ENCODE data around the gene ANO8.

Gene ANO8

DNA sequence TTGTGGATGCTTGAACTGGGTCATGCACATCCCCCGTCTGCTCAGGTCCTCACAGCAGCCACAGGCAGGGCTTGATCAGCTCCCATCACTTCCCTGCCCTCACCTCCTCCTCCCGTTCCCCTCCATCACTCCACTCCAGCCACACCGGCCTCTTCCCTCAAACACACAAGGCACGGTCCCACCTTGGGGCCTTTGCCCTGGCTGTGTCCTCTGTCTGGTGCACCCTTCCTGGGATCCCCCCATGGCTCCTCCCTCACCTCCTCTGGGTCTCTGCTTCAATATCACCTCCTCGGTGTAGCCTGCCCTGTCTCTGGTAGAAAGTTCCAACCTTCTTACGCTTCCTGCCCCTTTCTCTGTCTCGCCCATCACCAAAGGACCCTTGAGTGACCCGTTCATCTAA is 18.7 kb upstream of the ANO8 start:
- H3K4me3 ChIP-seq (ENCODE audit: low read length): no peak overlapping the region
- no peak for TF ChIP-seq ZNF274 (IDR thresholded peaks at IDR 0.05; ENCODE audit: low read depth, low read length)

DNA sequence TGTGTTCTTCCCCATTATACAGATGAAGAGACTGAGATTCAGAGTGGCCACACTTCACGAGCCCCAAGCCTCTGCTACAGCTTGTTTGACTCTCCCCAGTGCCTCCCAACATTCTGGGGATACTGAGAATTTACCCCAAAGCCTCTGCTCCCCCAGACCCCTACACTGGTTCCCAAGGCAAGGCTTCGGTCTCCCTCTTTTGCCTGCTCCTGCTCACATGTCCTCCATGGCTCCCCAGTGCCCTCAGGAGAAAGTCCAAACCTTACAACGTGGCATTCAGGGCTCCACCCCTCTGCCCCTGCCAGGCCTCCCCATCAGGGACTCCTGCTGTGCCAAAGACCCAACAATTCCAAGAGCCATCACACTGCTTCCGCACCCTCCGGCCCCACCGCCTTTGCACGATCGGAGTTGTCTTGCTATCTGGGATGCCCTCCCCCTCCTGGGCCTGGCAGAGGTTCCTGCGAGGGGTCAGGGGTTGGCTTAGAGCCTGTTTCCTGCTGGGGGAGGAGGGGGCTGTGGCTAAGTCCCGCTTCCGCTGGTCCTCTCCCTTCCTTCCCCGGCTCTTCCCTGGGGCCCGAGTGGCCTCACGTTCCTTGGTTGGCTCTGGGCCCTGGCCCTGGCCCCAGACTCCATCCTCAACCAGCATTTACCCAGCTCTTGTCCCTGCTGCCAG is 18.1 kb upstream of the ANO8 start:
- TF ChIP-seq ZNF274 (IDR thresholded peaks at IDR 0.05; ENCODE audit: low read depth, low read length): no peak
- no peak overlapping the region for H3K4me3 ChIP-seq (ENCODE audit: low read length)

GRCh38 chr19:17351815-17352435 is 17.3 kb upstream of the ANO8 start:
- H3K4me3 ChIP-seq (ENCODE audit: low read length): no peak overlapping the region
- no peak for TF ChIP-seq ZNF274 (IDR thresholded peaks at IDR 0.05; ENCODE audit: low read depth, low read length)

DNA sequence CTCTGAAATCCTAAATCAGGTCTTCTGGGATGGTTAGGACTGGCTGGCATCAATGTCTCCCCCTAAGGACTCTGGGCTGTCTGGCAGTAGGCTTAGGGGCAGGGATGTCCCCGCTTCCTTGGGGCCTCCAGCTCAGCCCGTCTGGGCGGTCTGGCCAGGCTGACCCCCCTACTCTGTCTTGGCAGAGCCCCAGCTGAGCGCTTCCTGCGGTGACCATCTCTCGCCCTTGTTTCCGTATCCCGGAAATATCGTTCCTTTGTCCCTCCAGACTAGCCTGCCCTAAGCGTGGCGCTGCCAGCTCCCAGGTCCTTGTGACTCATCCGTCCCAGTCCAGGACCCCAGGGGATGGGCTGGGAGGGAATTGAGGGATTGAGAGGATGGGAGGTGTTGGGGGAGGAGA is 14.0 kb upstream of the ANO8 start:
- no peak overlapping the region; the same call in 1 of the 2 replicates for H3K4me3 ChIP-seq (ENCODE audit: low read length)
- TF ChIP-seq ZNF274 (IDR thresholded peaks at IDR 0.05; ENCODE audit: low read depth, low read length): no peak

DNA sequence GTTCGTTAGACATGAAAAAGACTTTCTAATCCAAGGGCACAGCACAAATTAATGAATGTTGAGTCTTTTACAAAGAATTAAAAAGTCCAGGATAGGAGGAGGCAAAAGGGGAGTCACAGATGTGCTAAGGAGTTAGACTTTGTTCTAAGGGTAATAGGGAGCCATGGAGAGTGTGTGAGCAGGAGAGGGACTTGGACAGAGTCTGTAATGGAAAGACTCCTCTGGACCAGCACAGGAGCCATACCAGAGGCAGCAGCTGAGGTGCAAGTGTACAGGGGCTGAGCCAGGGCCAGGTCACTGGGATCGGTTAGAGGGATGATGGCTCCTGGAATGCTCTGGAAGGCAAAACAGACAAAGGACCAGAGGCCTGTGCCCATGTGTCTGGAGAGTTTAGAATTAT is 13.2 kb upstream of the ANO8 start:
- no peak for TF ChIP-seq ZNF274 (IDR thresholded peaks at IDR 0.05; ENCODE audit: low read depth, low read length)
- H3K4me3 ChIP-seq (ENCODE audit: low read length): no peak overlapping the region

GRCh38 chr19:17347361-17347760 is 12.7 kb upstream of the ANO8 start:
- H3K4me3 ChIP-seq (ENCODE audit: low read length): no peak overlapping the region
- no peak for TF ChIP-seq ZNF274 (IDR thresholded peaks at IDR 0.05; ENCODE audit: low read depth, low read length)

- no peak overlapping the region for H3K4me3 ChIP-seq (ENCODE audit: low read length)
- TF ChIP-seq ZNF274 (IDR thresholded peaks at IDR 0.05; ENCODE audit: low read depth, low read length): no peak
Measured at GRCh38 chr19:17346109-17346671, 11.5 kb upstream of the ANO8 start.

DNA sequence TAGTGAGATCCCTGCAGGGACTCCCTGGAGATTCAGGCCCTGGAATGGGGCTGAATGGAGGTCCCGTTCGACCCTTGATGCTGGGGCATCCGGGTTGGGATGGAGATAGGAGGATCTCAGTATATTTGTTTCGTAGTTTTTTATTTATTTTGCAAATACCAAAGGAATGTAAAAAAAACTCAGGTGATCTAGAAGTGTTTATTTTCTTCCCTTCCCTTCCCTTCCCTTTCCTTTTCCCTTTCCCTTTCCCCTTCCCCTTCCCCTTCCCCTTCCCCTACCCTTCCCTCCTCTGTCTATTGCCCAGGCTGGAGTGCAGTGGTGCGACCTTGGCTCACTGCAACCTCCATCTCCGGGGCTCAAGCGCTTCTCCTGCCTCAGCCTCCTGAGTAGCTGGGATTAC is 7.2 kb upstream of the ANO8 start:
- no peak for TF ChIP-seq ZNF274 (IDR thresholded peaks at IDR 0.05; ENCODE audit: low read depth, low read length)
- H3K4me3 ChIP-seq (ENCODE audit: low read length): no peak overlapping the region

GRCh38 chr19:17341386-17341785 is 6.7 kb upstream of the ANO8 start:
- TF ChIP-seq ZNF274 (IDR thresholded peaks at IDR 0.05; ENCODE audit: low read depth, low read length): no peak
- no peak overlapping the region for H3K4me3 ChIP-seq (ENCODE audit: low read length)

- H3K4me3 ChIP-seq (ENCODE audit: low read length): no peak overlapping the region
- no peak for TF ChIP-seq ZNF274 (IDR thresholded peaks at IDR 0.05; ENCODE audit: low read depth, low read length)
Measured at GRCh38 chr19:17340871-17341357, 6.3 kb upstream of the ANO8 start.

GRCh38 chr19:17340302-17340870 is 5.7 kb upstream of the ANO8 start:
- no peak for TF ChIP-seq ZNF274 (IDR thresholded peaks at IDR 0.05; ENCODE audit: low read depth, low read length)
- H3K4me3 ChIP-seq (ENCODE audit: low read length): no peak overlapping the region

GRCh38 chr19:17339088-17339741 is 4.6 kb upstream of the ANO8 start:
- no peak for TF ChIP-seq ZNF274 (IDR thresholded peaks at IDR 0.05; ENCODE audit: low read depth, low read length)
- H3K4me3 ChIP-seq (ENCODE audit: low read length): no peak overlapping the region

DNA sequence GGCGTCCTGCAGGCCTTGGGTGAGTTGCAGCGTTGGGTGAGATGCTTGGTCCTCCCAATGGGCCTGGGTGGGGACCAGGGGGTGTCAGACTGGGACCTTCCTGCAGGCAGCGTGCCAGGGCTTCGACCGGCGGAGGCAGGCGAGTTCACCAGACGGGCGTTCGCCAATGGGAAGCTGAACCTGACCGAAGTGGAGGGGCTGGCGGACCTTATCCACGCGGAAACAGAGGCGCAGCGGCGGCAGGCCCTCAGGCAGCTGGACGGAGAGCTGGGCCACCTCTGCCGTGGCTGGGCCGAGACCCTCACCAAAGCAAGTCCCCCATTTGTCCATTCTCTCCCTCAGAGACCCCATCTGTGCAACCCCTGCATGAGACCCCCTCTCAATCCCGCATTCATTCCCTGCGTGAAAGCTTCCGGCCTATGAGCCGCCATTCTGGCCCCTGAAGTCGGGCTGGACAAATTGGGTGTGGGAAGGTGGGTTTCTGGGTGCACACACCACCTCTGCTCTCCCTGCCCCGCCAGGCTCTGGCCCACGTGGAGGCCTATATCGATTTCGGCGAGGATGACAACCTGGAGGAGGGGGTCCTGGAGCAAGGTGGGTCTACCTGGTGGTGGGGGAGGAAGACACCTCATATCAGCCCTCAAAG is 3.9 kb upstream of the ANO8 start:
- peak overlapping the region; percentile 83; the same call in 1 of the 2 replicates for H3K4me3 ChIP-seq (ENCODE audit: low read length)
- no peak for TF ChIP-seq ZNF274 (IDR thresholded peaks at IDR 0.05; ENCODE audit: low read depth, low read length)

Data from GM08714 (cell line).